HepG2 (cell line): ENCODE results near the gene MIEF1. TPM values are rescaled to one million over a fixed set of nuclear protein-coding genes. Genes with fewer than 3 reads are reported as not detected.

Experiments
- ATAC-seq: fragments of 200-7000 bp; cut with Tn5 transposase; 3 replicates; pipeline ENCODE4 v1.9.1; 2020; ENCODE audit warnings: mild to moderate bottlenecking, moderate library complexity
- BruUV-seq: library from RNA; stranded (reverse); fragments of 400-500 nt; replicated peaks from 2 replicates; lab custom pipeline; 2021; lab: Mats Ljungman, UMichigan
- CTCF ChIA-PET: fragments of 300-600 bp; formaldehyde crosslinking; extraction: SDS; loops from one replicate; lab custom pipeline; 2021; ENCODE audit warnings: low total read pairs, inconsistent platforms, low intra/inter-chr PET ratio; lab: Yijun Ruan, JAX
- POLR2A ChIA-PET: fragments of 350-600 bp; sonication (Branson Sonifier 250); formaldehyde crosslinking; loops from one replicate; lab custom pipeline; 2020; ENCODE audit warnings: antibody characterized with exemption, inconsistent platforms; lab: Yijun Ruan, JAX
- DNase-seq: peaks from one replicate; pipeline ENCODE4 v3.0.0-alpha.2; 2015; ENCODE audit warnings: low spot score
- FAIRE-seq: peaks from 3 replicates; lab custom pipeline; 2011; peaks lifted over from hg19 to GRCh38; lab: Jason Lieb, UNC
- H2AFZ ChIP-seq: one replicate; pipeline ENCODE4 v1.6.1; 2011; ENCODE audit warnings: low read length, inconsistent platforms
- H3K27ac ChIP-seq: fragments of 300-600 bp; 3 replicates; pipeline ENCODE4 v1.8.0; 2011; ENCODE audit warnings: mixed run types, mild to moderate bottlenecking, mixed read lengths, low read length, inconsistent platforms; ENCODE audit not compliant: insufficient read depth; ENCODE audit errors: extremely low read length
- H3K27me3 ChIP-seq, 2 experiments: fragments of 200-600 bp in 1 of 2; 2 replicates in 1 of 2; 3 replicates in 1 of 2; pipeline versions ENCODE4 v1.6.0 to v1.8.0; 2011; ENCODE audit warnings: low read length in 2 of 2, mild to moderate bottlenecking in 2 of 2, moderate library complexity in 2 of 2, inconsistent platforms in 1 of 2; ENCODE audit not compliant: insufficient read depth in 2 of 2, control insufficient read depth in 1 of 2
- H3K36me3 ChIP-seq, 2 experiments: fragments of 200-600 bp in 1 of 2; replicated peaks in 1 of 2; 2 replicates in 1 of 2; 3 replicates in 1 of 2; pipeline versions ENCODE4 v1.5.1 to v1.8.0; 2011; ENCODE audit warnings: low read length in 2 of 2, inconsistent platforms in 1 of 2; ENCODE audit not compliant: insufficient read depth in 2 of 2, control insufficient read depth in 1 of 2
- H3K4me1 ChIP-seq: 2 replicates; pipeline ENCODE4 v1.5.1; 2012; ENCODE audit warnings: low read length, inconsistent platforms; ENCODE audit not compliant: insufficient read depth
- H3K4me2 ChIP-seq: 2 replicates; pipeline ENCODE4 v1.6.0; 2011; ENCODE audit warnings: low read depth, low read length, inconsistent platforms
- H3K4me3 ChIP-seq, 3 experiments: fragments of 200-600 bp in 1 of 3; sonication (generic), shearing (Covaris generic) in 1 of 3; replicated peaks in 1 of 3; 2 replicates each; pipeline ENCODE4 v1.5.1; 2011 to 2016; ENCODE audit warnings: low read length in 3 of 3, inconsistent platforms in 2 of 3, low read depth in 2 of 3, mild to moderate bottlenecking in 2 of 3, control low read depth in 1 of 3, mixed read lengths in 1 of 3; ENCODE audit not compliant: insufficient read depth in 1 of 3
- H3K79me2 ChIP-seq: one replicate; pipeline ENCODE4 v1.6.1; 2011; ENCODE audit warnings: low read length, inconsistent platforms; ENCODE audit not compliant: insufficient read depth
- H3K9ac ChIP-seq: 2 replicates; pipeline ENCODE4 v1.6.0; 2011; ENCODE audit warnings: mild to moderate bottlenecking, low read depth, low read length, inconsistent platforms; ENCODE audit not compliant: insufficient read depth
- H3K9me3 ChIP-seq: 2 replicates; pipeline ENCODE4 v1.5.1; 2012; ENCODE audit warnings: mild to moderate bottlenecking, low read length
- H4K20me1 ChIP-seq: 2 replicates; pipeline ENCODE4 v1.6.0; 2011; ENCODE audit warnings: inconsistent platforms, mild to moderate bottlenecking, low read length, moderate library complexity; ENCODE audit not compliant: insufficient read depth
- CCAR2 ChIP-seq: fragments of 200-400 bp; formaldehyde crosslinking; optimal IDR thresholded peaks from 2 replicates; pipeline ENCODE3; 2018; ENCODE audit warnings: low read depth, mild to moderate bottlenecking, low read length, moderate library complexity
- DNMT1 ChIP-seq: sonication (generic); formaldehyde crosslinking; IDR thresholded peaks from 2 replicates; pipeline ENCODE4 v1.5.1; 2020; ENCODE audit warnings: mild to moderate bottlenecking, missing genetic modification reagents
- HDAC2 ChIP-seq: sonication (generic); formaldehyde crosslinking; IDR thresholded peaks from 2 replicates; pipeline ENCODE4 v1.4.0; 2020; ENCODE audit warnings: missing genetic modification reagents
- HNF4A ChIP-seq: sonication (generic); formaldehyde crosslinking; IDR thresholded peaks from 2 replicates; pipeline ENCODE4 v1.4.0; 2020; ENCODE audit warnings: missing genetic modification reagents
- IKZF5 ChIP-seq: IDR thresholded peaks from 2 replicates; pipeline ENCODE4 v1.6.1; 2018; ENCODE audit warnings: missing genetic modification reagents, mild to moderate bottlenecking, missing compliant biosample characterization
- THAP11 ChIP-seq: IDR thresholded peaks from 2 replicates; pipeline ENCODE4 v1.6.1; 2016; ENCODE audit warnings: missing biosample characterization, missing genetic modification reagents
- ZFP62 ChIP-seq: sonication (generic); formaldehyde crosslinking; IDR thresholded peaks from 2 replicates; pipeline ENCODE4 v1.4.0; 2020; ENCODE audit warnings: missing genetic modification reagents
- WGBS: methylation state at CpG from one replicate; pipeline ENCODE4 v1.1.6; 2017; ENCODE audit warnings: low lambda C conversion rate; 5-methylcytosine and 5-hydroxymethylcytosine counted together
- in situ Hi-C: cut with HindIII; loops from 2 replicates; pipeline ENCODE4 v1.10.0; 2017; ENCODE audit warnings: low pct_unique_long_range_greater_than_20kb; ENCODE audit not compliant: extremely low pct_ligation_motif_present
- intact Hi-C: fragments of 100-400 bp; cut with micrococcal nuclease; formaldehyde crosslinking; loops from one replicate; pipeline ENCODE4 v1.10.0; 2022; ENCODE audit not compliant: unreplicated experiment
- polyA plus RNA-seq, 8 experiments: library from polyadenylated mRNA; depleted of rRNA in 3 of 8; stranded (reverse) in 7 of 8; unstranded in 1 of 8; fragments of >200 nt; fragmentation: Illumina TruSeq in 4 of 8; extraction: Trizol in 4 of 8; gene quantifications; 2 replicates each; pipeline versions ENCODE4 v1.2.1 to v1.2.3, GENCODE V29; 2011 to 2016; ENCODE audit warnings: low read depth in 4 of 8, missing spikeins in 1 of 8, mixed read lengths in 1 of 8; ENCODE audit not compliant: insufficient read depth in 1 of 8
- total RNA-seq, 5 experiments: library from RNA; depleted of rRNA; stranded (reverse); fragments of >200 nt; fragmentation: Illumina TruSeq; extraction: Trizol; gene quantifications; 2 replicates each; pipeline ENCODE4 v1.2.3, GENCODE V29; 2016; ENCODE audit warnings: low read depth in 1 of 5
- TF ChIP-seq, protein P1 (sequence below): sonication (generic); formaldehyde crosslinking; IDR thresholded peaks from 2 replicates; pipeline ENCODE4 v1.9.0; 2022; ENCODE audit warnings: low read depth, missing genetic modification reagents

Gene MIEF1
- total and polyA plus RNA-seq, 2 of the 13 experiments (the other 11 are each of a cell fraction or from before 2014, with no cell fraction given), result 21.7 to 34.8 TPM

GRCh38 chr22:39463931-39464390 lies 38.1 kb upstream of the MIEF1 start:
- H3K9ac ChIP-seq, result no peak overlapping the region
- DNase-seq (no peak), ATAC-seq (no peak), FAIRE-seq (no peak)
- no peak overlapping the region for H3K27ac ChIP-seq
- POLR2A ChIA-PET, result interaction anchor here (0.9 kb wide), 1 partner anchor 59 kb away, joined by 3 read pairs; no protein-coding TSS in a partner anchor
- no peaks in the 10 kb centered on the region for H3K9me3 ChIP-seq
- H2AFZ ChIP-seq, result no peak overlapping the region
- H3K4me3 ChIP-seq, result no peak overlapping the region
- 63% methylated on average over 9 of the region's 10 CpGs for WGBS
- no peaks in the 10 kb centered on the region for H3K36me3 ChIP-seq
- no peak overlapping the region for H3K4me2 ChIP-seq
- BruUV-seq, result no TSS peak
- CTCF ChIA-PET, result no interaction called here
- TF ChIP-seq CCAR2 (no peak), DNMT1 (CRISPR knock-in tag) (no peak), IKZF5 (CRISPR knock-in tag) (no peak), ZFP62 (no peak)
- in situ Hi-C loops (no loop called here), intact Hi-C loops (no loop called here)
- peaks cover 50% of the 10 kb centered on the region for H3K4me1 ChIP-seq
- no peaks in the 10 kb centered on the region for H3K79me2 ChIP-seq
- H4K20me1 ChIP-seq, result no peaks in the 10 kb centered on the region
- H3K27me3 ChIP-seq, result peaks cover 1 to 25% of the 10 kb centered on the region in 2 experiments; a peak in 2 of 5 replicates

- peaks cover 2 to 25% of the 10 kb centered on the region in 2 experiments; a peak in 2 of 5 replicates for H3K27me3 ChIP-seq
- H4K20me1 ChIP-seq, result no peaks in the 10 kb centered on the region
- no peak overlapping the region for H3K27ac ChIP-seq
- ATAC-seq (no peak; the same call in 2 of the 3 replicates), FAIRE-seq (no peak), DNase-seq (no peak)
- intact Hi-C loops (no loop called here), in situ Hi-C loops (no loop called here)
- ChIA-PET CTCF (no interaction called here), POLR2A (interaction anchor here (1.6 kb wide), 1 partner anchor 36 kb away, joined by 3 read pairs; the partner anchor contains the start of gene MIEF1)
- H3K9ac ChIP-seq, result no peak overlapping the region
- no peak overlapping the region for H2AFZ ChIP-seq
- H3K4me1 ChIP-seq, result peaks cover 75% of the 10 kb centered on the region
- under 1% methylated on average over 13 of the region's 21 CpGs for WGBS
- no peaks in the 10 kb centered on the region for H3K36me3 ChIP-seq
- no peaks in the 10 kb centered on the region for H3K9me3 ChIP-seq
- TF ChIP-seq THAP11 (CRISPR knock-in tag) (no peak), HNF4A (peak; percentile 53; the same call in 1 of the 2 replicates), HDAC2 (CRISPR knock-in tag) (0 out of 2 replicates have a peak, but pooled peaks have one; percentile 20)
- TF ChIP-seq, protein P1, sequence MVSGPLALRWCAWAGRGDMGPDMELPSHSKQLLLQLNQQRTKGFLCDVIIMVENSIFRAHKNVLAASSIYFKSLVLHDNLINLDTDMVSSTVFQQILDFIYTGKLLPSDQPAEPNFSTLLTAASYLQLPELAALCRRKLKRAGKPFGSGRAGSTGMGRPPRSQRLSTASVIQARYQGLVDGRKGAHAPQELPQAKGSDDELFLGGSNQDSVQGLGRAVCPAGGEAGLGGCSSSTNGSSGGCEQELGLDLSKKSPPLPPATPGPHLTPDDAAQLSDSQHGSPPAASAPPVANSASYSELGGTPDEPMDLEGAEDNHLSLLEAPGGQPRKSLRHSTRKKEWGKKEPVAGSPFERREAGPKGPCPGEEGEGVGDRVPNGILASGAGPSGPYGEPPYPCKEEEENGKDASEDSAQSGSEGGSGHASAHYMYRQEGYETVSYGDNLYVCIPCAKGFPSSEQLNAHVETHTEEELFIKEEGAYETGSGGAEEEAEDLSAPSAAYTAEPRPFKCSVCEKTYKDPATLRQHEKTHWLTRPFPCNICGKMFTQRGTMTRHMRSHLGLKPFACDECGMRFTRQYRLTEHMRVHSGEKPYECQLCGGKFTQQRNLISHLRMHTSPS, result 0 out of 2 replicates have a peak, but pooled peaks have one; percentile 27
- peak overlapping the region in 1 of 3 experiments; percentile 36; a peak in 1 of 6 replicates for H3K4me3 ChIP-seq
- peak overlapping the region; percentile 57 for H3K4me2 ChIP-seq
- BruUV-seq, result no TSS peak
- H3K79me2 ChIP-seq, result no peaks in the 10 kb centered on the region
These were observed 35.7 kb upstream of the MIEF1 start for GRCh38 chr22:39466228-39467006.
